ENCODE measurements around the gene VAMP8. TPM values are rescaled to one million over a fixed set of nuclear protein-coding genes. Genes with fewer than 3 reads are reported as not detected.

Gene VAMP8
- total and polyA plus RNA-seq, 4 donors: 29.2 to 140 (median 79.4) TPM

DNA sequence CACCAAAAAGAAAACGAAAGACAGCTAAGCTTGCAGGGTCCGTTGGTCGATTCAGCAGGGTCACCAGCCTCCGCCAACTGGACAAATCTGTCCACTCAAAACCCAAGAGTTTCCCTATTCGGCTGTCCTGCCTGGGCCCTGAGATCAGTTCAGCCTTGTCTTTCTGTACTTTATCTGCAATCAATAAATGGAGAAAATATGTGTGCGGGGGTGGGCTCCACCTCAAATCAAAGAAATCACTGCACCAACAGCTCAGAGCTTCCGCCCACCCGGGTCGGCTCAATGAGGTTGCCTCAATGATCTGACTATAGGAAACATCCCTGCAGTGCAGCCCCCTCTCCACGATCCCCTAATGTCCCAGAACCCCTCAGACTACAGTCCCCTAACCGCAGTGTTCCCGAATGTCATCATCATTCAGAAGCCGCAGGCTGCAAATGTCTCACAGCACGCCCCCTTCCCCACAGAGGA lies 16.5 kb upstream of the VAMP8 start:
- DNase-seq (ENCODE audit: low spot score): no peak
- Histone ChIP-seq H3K27me3 (ENCODE audit: control insufficient read depth in 4 of 4, insufficient read depth in 4 of 4, low read length in 3 of 4) (no peaks in the 10 kb centered on the region), H3K27ac (ENCODE audit: low read depth in 1 of 2, low read length in 2 of 2) (peak overlapping the region; percentile 81 to 84), H3K9ac (ENCODE audit: low read depth in 1 of 2, low read length in 2 of 2) (peak overlapping the region; percentile 68 to 91), H3K4me1 (ENCODE audit: control insufficient read depth in 4 of 4, insufficient read depth in 4 of 4, low read length in 3 of 4) (peaks cover 11 to 22% (median 19%) of the 10 kb centered on the region in 4 donors), H3K9me3 (ENCODE audit: control insufficient read depth in 4 of 4, low read length in 3 of 4) (no peaks in the 10 kb centered on the region), H3K36me3 (ENCODE audit: control insufficient read depth in 4 of 4, insufficient read depth in 3 of 4, low read depth in 1 of 4, low read length in 3 of 4) (peaks cover 0 to 12% (median 8%) of the 10 kb centered on the region in 4 donors), H3K4me3 (ENCODE audit: low read depth in 1 of 3, low read length in 3 of 3) (peak overlapping the region; percentile 82 to 97 (median 91))
- 3% methylated on average over 14 of the region's 14 CpGs for WGBS
- TF ChIP-seq, protein P1, sequence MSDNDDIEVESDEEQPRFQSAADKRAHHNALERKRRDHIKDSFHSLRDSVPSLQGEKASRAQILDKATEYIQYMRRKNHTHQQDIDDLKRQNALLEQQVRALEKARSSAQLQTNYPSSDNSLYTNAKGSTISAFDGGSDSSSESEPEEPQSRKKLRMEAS (IDR thresholded peaks at IDR 0.05): no peak
- TF ChIP-seq RXRA (IDR thresholded peaks at IDR 0.05) (no peak), NR2F2 (IDR thresholded peaks at IDR 0.05) (no peak)
- TF ChIP-seq, protein P2, sequence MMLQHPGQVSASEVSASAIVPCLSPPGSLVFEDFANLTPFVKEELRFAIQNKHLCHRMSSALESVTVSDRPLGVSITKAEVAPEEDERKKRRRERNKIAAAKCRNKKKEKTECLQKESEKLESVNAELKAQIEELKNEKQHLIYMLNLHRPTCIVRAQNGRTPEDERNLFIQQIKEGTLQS (IDR thresholded peaks at IDR 0.05): no peak

DNA sequence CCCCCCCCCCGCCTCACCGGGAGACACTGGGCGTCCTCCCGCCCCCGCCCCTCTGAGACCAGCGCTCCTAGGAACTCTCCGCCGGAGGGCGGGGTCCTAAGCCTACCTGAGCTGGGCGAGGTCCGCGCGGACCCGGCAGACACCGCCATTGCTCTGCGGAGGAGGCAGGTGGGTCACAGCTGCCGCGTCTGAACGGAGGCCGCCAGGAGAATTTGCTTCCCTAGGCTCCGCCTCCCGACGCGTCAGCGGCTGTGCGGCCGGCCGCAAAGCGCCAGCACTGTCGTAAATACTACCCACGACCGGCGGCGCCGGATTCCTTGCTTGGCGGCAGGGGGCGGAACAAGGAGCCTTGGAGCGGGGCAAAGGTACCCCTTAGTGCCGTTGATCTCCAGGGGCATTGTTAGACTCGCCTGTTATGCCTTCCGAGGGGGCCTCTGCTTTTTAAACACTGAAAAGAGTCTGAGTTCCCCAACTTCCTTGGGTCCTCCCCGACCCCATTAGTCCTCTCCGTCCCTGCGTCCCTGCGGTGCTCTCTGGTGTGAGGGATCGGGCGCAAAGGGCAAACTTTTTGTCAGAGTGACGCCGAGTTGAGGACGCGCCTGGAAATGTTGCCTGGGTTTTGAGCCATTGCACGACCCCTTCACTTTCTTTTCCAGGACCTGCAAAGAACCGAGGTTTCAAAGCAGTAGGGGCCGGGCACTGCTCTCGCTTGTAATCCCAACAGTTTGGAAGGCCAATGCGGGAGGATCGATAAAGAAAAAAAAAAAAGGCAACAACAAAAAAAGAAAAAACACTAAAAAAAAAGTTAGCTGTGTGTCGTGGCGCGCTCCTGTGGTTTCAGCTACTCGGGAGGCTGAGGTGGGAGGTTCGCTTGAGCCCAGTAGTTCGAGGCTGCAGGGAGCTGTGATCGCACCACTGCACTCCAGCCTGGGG lies 15.8 kb upstream of the VAMP8 start, which contains the start of gene GGCX:
Gene GGCX, minus strand, starts transcription at position 214 of the 933 bp plus-strand sequence. Its CDS starts 65 bp downstream, at position 149.
- DNase-seq (ENCODE audit: low spot score): peak; percentile 95
- 3% methylated on average over 64 of the region's 64 CpGs for WGBS
- TF ChIP-seq NR2F2 (IDR thresholded peaks at IDR 0.05) (peak; percentile 70), SP1 (IDR thresholded peaks at IDR 0.05) (peak; percentile 79), HNF4A (conservative IDR thresholded peaks at IDR 0.05) (peak; percentile 69 to 75), GABPA (IDR thresholded peaks at IDR 0.05 in 1 of 2, conservative IDR thresholded peaks at IDR 0.05 in 1 of 2) (peak in 1 of 2 donors; percentile 76), JUND (IDR thresholded peaks at IDR 0.05) (peak; percentile 42 to 66), YY1 (IDR thresholded peaks at IDR 0.05) (peak; percentile 95), RAD21 (IDR thresholded peaks at IDR 0.05) (peak; percentile 57 to 73), EGR1 (IDR thresholded peaks at IDR 0.05; ENCODE audit: low read depth in 2 of 2) (peak in 1 of 2 donors; percentile 26), FOXA2 (IDR thresholded peaks at IDR 0.05) (no peak), TAF1 (conservative IDR thresholded peaks at IDR 0.05) (peak; percentile 89), HNF4G (IDR thresholded peaks at IDR 0.05) (peak; percentile 56), FOXA1 (IDR thresholded peaks at IDR 0.05) (peak; percentile 11), RXRA (IDR thresholded peaks at IDR 0.05) (peak; percentile 61 to 79)
- TF ChIP-seq, protein P2 (IDR thresholded peaks at IDR 0.05): no peak
- TF ChIP-seq, protein P1 (IDR thresholded peaks at IDR 0.05): peak; percentile 66
- TF ChIP-seq, protein P3, sequence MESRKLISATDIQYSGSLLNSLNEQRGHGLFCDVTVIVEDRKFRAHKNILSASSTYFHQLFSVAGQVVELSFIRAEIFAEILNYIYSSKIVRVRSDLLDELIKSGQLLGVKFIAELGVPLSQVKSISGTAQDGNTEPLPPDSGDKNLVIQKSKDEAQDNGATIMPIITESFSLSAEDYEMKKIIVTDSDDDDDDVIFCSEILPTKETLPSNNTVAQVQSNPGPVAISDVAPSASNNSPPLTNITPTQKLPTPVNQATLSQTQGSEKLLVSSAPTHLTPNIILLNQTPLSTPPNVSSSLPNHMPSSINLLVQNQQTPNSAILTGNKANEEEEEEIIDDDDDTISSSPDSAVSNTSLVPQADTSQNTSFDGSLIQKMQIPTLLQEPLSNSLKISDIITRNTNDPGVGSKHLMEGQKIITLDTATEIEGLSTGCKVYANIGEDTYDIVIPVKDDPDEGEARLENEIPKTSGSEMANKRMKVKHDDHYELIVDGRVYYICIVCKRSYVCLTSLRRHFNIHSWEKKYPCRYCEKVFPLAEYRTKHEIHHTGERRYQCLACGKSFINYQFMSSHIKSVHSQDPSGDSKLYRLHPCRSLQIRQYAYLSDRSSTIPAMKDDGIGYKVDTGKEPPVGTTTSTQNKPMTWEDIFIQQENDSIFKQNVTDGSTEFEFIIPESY (IDR thresholded peaks at IDR 0.05): peak; percentile 89
- TF ChIP-seq, protein P4, sequence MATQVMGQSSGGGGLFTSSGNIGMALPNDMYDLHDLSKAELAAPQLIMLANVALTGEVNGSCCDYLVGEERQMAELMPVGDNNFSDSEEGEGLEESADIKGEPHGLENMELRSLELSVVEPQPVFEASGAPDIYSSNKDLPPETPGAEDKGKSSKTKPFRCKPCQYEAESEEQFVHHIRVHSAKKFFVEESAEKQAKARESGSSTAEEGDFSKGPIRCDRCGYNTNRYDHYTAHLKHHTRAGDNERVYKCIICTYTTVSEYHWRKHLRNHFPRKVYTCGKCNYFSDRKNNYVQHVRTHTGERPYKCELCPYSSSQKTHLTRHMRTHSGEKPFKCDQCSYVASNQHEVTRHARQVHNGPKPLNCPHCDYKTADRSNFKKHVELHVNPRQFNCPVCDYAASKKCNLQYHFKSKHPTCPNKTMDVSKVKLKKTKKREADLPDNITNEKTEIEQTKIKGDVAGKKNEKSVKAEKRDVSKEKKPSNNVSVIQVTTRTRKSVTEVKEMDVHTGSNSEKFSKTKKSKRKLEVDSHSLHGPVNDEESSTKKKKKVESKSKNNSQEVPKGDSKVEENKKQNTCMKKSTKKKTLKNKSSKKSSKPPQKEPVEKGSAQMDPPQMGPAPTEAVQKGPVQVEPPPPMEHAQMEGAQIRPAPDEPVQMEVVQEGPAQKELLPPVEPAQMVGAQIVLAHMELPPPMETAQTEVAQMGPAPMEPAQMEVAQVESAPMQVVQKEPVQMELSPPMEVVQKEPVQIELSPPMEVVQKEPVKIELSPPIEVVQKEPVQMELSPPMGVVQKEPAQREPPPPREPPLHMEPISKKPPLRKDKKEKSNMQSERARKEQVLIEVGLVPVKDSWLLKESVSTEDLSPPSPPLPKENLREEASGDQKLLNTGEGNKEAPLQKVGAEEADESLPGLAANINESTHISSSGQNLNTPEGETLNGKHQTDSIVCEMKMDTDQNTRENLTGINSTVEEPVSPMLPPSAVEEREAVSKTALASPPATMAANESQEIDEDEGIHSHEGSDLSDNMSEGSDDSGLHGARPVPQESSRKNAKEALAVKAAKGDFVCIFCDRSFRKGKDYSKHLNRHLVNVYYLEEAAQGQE (IDR thresholded peaks at IDR 0.05): peak; percentile 82
- TF ChIP-seq, protein P5, sequence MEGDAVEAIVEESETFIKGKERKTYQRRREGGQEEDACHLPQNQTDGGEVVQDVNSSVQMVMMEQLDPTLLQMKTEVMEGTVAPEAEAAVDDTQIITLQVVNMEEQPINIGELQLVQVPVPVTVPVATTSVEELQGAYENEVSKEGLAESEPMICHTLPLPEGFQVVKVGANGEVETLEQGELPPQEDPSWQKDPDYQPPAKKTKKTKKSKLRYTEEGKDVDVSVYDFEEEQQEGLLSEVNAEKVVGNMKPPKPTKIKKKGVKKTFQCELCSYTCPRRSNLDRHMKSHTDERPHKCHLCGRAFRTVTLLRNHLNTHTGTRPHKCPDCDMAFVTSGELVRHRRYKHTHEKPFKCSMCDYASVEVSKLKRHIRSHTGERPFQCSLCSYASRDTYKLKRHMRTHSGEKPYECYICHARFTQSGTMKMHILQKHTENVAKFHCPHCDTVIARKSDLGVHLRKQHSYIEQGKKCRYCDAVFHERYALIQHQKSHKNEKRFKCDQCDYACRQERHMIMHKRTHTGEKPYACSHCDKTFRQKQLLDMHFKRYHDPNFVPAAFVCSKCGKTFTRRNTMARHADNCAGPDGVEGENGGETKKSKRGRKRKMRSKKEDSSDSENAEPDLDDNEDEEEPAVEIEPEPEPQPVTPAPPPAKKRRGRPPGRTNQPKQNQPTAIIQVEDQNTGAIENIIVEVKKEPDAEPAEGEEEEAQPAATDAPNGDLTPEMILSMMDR (IDR thresholded peaks at IDR 0.05; ENCODE audit: low read depth, low read length, missing input control): no peak

More for the DNA sequence above, 15.8 kb upstream of the VAMP8 start, which contains the start of gene GGCX:
- peak within 1 kb of the TSS; percentile 82 to 97 (median 91) for H3K4me3 ChIP-seq (ENCODE audit: low read depth in 1 of 3, low read length in 3 of 3)
- peak within 1 kb of the TSS; percentile 90 to 91 for H3K9ac ChIP-seq (ENCODE audit: low read depth in 1 of 2, low read length in 2 of 2)
- H3K27ac ChIP-seq (ENCODE audit: low read depth in 1 of 2, low read length in 2 of 2): peak within 1 kb of the TSS; percentile 81 to 84
- peaks cover 0 to 8% (median 3%) of the 10 kb centered on the region in 4 donors for H3K36me3 ChIP-seq (ENCODE audit: control insufficient read depth in 4 of 4, insufficient read depth in 3 of 4, low read depth in 1 of 4, low read length in 3 of 4)
- no peaks in the 10 kb centered on the region for H3K27me3 ChIP-seq (ENCODE audit: control insufficient read depth in 4 of 4, insufficient read depth in 4 of 4, low read length in 3 of 4)
- no peaks in the 10 kb centered on the region for H3K9me3 ChIP-seq (ENCODE audit: control insufficient read depth in 4 of 4, low read length in 3 of 4)
- H3K4me1 ChIP-seq (ENCODE audit: control insufficient read depth in 4 of 4, insufficient read depth in 4 of 4, low read length in 3 of 4): peaks cover 11 to 21% (median 19%) of the 10 kb centered on the region in 4 donors
